ENCODE measurements around the gene ELK4. TPM values are rescaled to one million over a fixed set of nuclear protein-coding genes. Genes with fewer than 3 reads are reported as not detected.

The ELK4 gene
- total RNA-seq, 1 donor from 2014 or later, result 70.2 TPM

DNA sequence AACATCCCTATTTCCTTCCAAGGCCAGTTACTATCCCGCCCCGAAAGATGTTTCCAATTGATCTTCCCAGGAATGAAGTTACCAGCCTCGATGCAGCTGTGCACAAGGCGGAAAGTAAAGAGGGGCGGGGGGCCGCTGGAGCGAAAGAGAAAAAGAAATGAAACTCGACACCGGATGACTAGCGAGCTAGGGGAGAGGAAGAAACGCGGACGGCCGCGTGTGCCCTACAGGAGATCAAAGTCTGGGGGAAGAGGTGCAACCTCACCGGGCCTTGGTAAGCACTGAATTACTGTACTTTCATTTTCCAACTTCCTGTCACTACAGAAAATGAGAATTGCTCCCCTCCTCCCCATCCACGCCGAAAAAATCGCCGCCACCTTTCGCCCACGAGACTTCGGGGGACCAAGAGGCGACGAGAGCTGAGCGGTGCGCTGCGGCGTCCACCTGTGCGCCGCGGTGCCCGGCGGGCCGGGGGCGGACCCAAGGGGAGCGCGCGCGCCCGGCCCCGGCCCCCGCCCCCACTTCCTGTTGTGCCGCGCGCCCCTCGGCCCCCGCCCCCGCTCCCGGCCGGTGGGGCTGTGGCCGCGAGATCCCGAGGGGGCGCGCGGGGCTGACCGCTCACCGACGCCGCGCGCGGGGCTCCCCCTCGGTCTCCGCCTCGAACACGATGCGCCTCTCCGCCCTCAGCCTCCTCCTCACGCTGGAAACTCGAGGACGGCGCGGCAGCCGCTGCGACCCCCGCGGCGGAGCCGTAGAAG is 622 bp downstream of the ELK4 start:
- no peak for DNase-seq (ENCODE audit: low spot score)

DNA sequence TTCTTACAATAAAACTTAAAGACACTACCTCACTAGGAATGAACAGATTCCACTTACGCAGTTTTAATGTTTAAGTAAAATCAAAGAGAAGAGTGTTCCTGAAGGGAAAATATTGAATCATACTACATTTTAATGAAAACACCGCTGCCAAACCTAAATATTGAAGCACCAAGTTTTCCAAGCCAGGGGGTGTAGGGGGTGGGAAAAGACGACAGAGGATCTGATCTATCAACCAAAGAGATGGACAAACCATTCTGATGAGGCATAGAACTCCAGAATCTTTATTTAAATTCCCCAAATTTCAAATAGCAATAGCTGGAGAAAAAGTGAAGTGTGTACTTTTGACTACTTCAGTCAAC is 1.2 kb downstream of the ELK4 start:
- no peak for DNase-seq (ENCODE audit: low spot score)

DNA sequence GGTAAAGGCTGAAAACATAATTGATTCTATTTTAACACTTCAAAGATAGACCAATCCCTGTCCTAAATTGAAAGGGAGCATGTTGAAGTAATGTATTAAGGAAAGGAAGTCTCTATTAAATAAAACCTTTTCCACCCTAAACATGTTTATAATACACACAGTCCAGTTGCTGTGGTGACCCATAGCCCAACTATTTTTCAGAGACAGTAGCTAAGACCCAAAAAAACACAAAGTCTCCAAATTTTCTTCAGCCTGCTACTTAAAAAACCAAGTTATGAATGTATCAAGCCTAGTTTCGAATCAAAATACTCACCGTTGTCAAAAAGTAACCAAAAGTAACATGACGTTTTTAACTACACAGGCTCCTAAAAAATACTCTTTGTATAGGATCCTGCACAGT is 1.6 kb downstream of the ELK4 start:
- no peak for DNase-seq (ENCODE audit: low spot score)

DNA sequence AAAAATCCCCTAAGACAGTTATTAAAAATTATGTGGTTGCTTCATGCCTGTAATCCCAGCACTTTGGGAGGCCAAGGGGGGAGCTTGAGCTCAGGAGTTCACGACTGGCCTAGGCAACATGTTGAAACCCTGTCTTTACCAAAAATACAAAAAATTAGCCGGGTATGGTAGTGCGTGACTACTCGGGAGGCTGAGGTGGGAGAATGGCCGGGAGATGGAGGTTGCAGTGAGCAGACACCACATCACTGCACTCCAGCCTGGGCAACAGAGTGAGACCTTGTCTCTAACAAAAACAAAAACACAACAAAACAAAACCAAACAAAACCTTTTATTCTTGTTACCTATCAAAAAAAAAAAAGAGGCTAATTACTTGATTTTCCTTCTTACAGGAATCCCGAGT is 2.1 kb downstream of the ELK4 start:
- DNase-seq (ENCODE audit: low spot score), result no peak

DNA sequence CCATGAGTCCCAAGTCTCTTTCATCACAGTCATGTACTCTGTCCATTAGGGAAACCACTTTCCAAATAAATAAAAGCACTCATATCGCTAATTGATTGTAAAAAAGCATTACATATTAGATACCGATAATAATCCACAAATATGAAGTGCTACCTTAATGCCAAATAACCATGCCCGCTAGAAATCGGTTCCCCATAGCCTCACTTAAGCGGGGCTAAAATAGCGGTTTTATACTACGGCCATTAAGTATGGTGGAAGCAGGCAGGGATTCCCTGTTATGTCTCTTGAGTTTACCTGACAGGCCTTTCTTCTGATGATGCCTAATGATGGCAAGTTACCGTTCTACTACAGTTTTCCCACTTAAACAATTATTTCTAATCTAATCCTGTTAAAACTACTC is 3.9 kb downstream of the ELK4 start:
- no peak for DNase-seq (ENCODE audit: low spot score)

DNA sequence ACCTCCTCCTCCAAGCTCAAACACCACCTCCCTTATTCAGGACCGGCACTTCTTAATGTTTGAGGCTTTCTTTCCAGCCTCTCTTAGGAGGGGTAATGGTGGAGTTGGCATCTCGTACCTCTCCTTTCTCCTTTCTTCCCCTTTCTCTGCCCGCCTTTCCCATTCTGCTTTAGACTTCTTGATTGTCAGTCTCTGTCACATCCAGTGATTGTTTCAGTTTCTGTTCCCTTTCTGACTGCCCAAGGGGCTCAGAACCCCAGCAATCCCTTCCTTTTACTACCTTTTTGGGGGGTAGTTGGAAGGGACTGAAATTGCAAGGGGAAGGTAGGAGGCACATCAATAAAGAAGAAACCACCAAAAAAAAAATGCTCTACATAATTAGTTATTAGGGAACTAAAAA is 5.6 kb downstream of the ELK4 start:
- no peak for DNase-seq (ENCODE audit: low spot score)

DNA sequence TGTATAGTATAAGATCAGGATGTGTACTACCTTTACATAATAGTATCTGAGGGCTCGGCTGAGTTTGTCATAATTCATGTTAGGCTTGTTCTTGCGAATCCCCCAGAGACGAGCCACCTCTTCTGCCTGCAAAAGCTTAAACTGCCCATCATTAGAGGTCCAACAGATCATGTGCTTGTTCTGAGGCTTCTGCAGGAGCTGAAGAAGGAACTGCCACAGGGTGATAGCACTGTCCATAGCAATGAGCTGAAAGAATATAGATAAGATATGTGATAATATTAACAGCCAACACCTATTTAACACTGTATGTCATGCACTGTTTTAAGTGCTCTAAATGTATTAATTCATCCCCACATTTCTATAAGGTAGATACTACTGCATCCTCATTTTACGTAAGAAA is 8.2 kb downstream of the ELK4 start:
- DNase-seq (ENCODE audit: low spot score), result no peak

DNA sequence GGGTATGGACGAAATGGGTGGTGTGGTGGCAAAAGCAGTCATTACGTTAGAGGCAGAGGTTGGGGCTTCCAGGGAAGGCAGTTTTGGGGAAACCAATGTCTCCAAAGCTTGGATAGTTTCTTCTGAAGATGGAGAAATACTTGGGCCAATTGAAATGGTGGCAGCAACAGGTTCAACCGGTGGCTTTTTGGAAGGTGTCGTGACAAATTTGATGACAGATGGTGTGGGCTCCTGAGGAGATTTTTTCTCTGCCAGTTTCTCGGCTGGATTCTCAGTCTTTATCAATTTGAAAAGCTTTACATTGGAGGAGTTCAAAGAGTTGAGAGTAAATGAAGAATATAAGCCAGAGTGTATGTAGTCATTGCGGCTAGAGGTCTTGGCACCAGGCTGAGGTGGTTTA is 11.5 kb downstream of the ELK4 start:
- no peak for DNase-seq (ENCODE audit: low spot score)

DNA sequence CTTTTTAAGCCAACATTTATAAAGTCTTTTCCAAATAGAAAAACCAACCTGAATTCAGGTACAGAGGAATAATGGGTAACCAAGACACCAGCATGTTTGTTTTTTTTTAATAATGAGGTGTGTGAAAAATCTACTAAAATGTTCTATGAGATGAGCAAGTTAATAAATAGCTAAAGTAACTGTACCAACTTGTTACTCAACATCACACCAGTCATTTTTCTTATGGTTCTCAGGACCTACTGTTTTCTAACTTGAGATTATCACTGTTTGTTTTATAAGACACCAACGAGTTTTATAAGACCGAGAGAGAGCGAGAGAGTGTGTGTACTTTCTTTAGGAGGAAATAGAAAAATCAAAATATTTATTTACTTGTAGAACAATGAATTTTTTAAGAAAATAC is 12.4 kb downstream of the ELK4 start:
- DNase-seq (ENCODE audit: low spot score), result no peak

DNA sequence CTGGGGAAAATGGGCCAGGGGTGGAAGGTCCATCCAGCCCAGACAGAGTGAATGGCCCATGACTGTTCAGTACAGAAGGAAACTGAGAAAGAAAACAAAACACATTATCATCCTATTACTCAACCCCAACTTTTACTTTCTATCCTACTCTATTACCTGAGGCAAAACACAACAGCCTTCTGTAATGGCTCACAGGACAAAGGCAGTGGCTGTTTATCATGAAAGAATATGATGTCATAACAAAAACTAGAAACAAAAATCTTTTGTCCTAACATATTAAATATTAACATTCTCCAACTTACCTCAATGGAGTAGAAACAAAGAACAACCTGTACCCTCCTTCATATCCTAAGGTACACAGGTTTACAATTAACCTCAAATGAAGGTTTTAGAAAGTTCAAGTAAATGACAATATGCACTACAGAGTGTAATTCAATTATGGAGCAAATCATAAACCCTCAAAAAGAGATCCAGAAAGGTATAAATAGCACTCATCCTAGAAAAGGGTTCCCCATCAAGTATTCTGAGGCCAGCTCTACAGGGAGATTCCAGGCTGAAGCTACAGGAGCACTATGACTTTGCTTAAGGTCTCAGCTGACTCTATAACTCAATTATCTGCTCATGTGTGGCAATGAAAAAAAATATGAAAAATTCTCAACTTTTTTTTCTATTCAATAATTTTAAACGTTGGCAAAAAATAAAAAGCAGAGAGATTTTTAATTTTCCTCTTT is 15.1 kb downstream of the ELK4 start:
- DNase-seq (ENCODE audit: low spot score), result no peak

DNA sequence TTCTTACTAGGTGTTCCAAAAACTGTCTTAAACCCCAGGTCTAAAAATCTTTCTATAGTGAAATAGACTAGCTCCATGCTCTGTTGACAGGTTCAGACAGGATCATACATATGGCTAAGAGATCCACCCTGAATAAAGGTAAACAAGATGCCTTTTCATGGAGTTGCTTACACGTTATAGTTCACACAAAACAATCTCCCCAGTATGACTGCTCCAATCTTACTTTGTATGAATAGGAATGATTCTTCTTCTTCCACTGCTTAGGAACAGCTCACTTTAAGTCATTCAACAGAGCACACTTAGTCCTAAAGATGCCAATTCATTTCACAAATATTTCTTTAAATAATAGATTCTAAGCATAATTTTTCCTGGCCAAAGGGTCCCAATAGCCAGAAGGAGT is 16.0 kb downstream of the ELK4 start:
- DNase-seq (ENCODE audit: low spot score), result no peak

DNA sequence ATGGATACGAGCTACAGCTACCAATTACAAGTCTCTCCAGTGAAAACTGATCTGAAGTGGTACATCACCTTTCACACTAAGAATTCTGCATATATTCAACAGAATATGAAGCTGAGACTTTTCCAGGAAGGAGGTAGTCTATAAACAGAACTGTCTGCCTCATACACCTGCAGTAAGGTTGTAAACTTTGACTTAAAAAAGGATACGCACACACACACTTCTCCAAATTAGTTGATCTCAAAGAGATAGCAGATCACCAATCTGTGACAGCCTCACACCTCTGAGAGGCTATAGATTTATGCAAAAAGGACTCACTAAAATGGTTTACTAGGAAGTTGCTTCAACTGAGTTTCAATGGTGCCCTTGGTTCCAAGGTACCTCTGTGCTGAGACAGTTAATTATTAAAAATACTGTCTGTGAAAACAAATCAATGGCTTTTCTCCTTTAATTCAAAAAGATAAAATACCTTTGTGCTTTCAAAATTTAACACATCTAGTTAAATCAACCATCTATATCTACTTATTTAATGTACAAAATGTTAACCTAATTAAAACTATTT is 17.9 kb downstream of the ELK4 start:
- DNase-seq (ENCODE audit: low spot score), result no peak

DNA sequence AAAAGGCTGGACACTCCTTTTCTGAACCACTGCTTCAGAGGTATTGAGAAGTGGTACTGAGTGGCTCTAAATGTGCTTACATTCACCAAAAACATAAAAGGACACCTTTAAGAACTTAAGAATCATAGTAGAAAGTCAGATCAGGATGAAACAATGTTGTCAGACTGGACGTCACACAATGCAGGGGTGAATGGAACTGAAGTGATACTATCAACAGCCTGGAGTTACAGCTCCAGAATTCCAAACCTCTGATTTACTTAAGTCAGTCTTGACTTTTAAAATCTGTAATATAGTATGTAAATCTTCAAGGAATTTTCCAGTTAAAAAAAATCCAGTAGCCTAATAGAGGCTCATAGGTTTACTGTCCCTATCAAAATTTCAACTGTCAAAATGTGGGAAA is 19.3 kb downstream of the ELK4 start:
- no peak for DNase-seq (ENCODE audit: low spot score)

DNA sequence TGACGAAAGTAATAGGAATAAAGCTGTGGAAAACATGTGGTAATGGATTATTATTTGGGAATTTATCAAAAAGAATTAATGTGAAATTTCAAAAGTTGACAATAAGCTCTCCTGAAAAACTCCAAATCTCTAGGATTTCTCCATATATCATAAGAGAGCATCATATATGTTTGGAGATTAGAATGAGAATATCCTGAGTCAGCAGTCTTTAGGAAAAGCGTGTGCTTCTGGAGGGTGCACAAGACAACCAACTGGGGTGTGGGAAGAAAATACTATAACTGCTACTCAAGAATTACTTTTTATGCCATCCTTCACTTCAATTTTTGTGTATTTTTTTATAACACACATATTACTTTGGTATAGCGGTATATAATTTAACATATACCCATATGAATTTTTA is 19.7 kb downstream of the ELK4 start:
- no peak for DNase-seq (ENCODE audit: low spot score)

DNA sequence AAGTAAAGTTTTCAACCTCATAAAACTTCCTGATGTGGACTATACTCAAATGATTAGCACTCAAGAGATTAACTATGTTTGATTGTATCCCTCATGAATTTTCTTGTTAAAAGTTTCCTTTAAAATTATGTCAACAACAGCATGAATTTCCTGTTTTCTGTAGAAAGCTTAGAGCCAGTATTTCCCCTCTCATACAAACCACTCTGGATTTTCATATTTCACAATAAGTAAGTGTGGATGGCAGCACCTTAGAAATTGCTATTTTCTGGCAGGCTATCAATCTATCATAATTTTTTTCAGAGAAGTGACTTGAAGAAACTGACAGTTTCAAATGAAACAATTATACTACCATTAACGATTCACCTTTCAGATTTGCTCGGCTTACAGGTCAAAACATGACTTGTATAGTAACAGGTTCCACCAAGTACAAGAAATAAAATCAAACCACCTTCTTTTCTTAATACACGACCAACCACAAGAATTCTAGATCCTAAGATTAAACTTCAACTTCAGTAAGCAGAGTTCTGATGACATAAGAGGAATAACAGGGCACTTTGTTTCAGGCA is 20.8 kb downstream of the ELK4 start:
- DNase-seq (ENCODE audit: low spot score), result no peak

DNA sequence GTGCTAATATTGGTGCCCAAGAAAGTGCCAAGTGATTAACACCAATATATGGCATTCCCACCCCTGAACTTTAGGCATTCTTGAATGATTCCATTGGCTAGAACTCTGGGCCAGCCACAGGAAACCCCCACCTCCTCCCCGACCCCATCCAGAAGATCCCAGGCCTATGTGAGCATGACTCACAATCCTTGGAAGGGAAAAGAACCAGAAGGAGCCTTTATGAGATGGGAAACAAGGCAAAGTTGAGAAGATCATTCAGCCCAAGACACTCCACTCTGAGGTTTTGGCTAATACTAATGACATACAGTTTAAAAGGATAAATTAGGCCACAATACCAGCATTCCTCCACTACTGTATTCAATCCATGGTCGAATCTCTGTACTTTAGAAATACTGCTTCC is 21.8 kb downstream of the ELK4 start:
- DNase-seq (ENCODE audit: low spot score), result no peak

DNA sequence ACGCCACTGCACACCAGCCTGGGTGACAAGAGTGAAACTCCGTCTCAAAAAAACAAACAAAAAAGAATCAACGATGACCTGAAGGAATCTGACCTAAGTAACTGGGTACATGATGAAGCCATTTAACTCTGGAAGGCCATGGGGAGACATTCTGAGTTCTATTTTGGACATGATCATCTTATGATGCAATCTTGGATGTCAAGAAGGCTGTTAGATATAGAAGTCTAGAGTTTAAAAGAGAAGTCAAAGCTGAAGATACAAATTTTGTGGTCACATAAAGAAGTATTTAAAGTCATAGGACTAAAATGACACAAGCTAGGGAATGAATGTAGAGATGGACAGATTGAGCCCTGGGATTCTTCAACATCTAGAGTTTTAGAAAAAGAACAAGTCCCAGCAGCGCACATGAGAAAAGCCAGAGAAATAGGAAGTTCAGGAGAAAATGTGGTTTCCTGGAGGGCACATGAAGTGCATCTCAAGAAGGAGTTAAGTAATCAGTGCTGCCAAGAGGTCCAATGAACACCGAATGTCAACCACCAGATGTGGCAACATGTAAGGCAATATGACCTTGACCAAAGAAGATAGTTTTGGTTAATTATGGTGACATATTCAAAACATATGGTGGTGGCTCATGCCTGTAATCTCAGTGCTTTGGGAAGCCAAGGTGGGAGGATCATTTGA is 26.8 kb downstream of the ELK4 start:
- no peak for DNase-seq (ENCODE audit: low spot score)

DNA sequence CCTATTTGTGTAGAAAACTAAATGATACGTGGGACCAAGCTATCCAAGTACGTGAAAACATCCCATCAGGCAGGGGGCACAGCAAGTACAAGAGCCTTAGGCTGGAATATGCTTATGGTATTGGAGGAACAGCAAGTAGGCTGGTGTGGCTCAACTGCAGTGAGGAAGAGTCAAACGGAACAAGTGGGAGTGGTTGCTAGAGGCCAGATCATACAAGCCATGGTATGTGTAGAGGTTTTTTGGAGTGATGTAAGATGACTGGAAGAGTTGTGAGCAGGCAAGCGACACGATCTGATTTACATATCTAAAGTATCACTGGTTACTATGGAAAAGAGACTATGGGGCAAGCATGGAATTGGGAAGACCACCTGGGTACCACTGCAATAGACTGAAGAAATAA is 27.8 kb downstream of the ELK4 start:
- no peak for DNase-seq (ENCODE audit: low spot score)

DNA sequence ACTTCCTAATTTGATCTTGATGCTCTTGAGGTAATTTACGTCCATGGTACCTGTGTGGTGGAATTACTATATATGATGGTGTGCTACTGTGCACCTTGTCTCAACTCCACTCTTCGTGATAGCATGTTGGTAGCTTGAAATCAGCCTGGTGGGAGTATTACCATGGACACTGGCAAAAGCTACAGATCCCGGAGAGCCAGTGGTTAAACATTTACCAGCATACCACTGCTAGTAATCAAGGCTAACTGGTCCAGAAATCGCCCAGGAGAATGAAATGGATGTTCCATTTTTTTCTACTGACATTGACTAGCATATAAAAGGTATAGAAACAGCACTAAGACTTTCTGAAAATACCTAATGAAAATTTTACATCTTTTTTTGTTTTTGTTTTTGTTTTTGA is 30.6 kb downstream of the ELK4 start:
- DNase-seq (ENCODE audit: low spot score), result no peak

DNA sequence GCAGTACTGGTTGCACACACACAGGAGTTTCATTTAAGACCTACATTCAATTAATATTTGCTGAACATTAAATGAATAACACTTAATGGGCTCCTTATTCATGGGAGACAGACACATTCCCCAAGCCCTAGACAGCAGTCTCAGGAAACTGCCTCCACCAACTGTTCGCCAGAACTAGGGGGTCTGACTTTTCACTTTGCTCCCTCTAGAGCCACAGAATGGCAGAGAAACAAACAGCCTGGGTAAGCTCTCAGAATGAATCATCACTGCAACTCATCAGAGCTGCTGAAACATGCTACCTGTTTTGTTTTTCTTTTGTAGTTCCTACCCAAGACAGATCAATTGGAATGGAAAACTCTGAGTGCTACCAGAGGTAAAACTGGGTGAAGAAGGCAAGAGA is 31.7 kb downstream of the ELK4 start:
- DNase-seq (ENCODE audit: low spot score), result no peak

DNA sequence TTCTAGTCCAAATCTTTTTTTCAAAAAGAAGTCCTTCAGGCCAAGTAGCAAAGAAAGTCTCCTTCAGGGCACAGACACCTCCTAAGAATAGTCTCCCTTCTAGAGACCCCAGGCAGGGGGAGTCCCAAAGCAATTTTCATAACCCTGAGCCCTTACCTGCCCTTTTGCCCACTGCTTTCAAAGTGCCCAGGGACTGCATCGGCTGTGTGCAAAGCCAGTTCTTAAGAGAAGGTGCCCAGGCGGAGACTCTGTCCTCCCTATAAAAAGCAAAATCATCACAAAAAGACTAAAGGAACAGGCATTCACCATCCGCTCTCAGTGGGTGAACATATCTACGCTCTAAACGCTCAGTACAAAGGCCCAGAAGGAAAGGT is 32.2 kb downstream of the ELK4 start:
- DNase-seq (ENCODE audit: low spot score), result no peak
